Measurements from ENCODE around the gene EFCAB12. TPM values are rescaled to one million over a fixed set of nuclear protein-coding genes. Genes with fewer than 3 reads are reported as not detected.

Gene EFCAB12
- total and polyA plus RNA-seq, 10 of the 15 experiments (the other 5 are each of a cell fraction or from before 2014, with no cell fraction given): 0.02 to 0.85 (median 0.33) TPM

GRCh38 chr3:129462361-129462968 lies 34.0 kb upstream of the EFCAB12 start (continued):
- no peak for TF ChIP-seq SMARCA5 (IDR thresholded peaks at IDR 0.05)

- Histone ChIP-seq H3K79me2 (ENCODE audit: control insufficient read depth, insufficient read depth, low read length) (no peaks in the 10 kb centered on the region), H3K9ac (ENCODE audit: control insufficient read depth, insufficient read depth, low read length) (no peak overlapping the region), H4K20me1 (ENCODE audit: control insufficient read depth, insufficient read depth) (no peaks in the 10 kb centered on the region), H2AFZ (ENCODE audit: control insufficient read depth, low read depth, low read length) (no peak overlapping the region), H3K4me2 (ENCODE audit: control insufficient read depth, insufficient read depth) (no peak overlapping the region), H3K36me3 (ENCODE audit: control insufficient read depth in 2 of 2, insufficient read depth in 2 of 2, low read length in 1 of 2) (no peaks in the 10 kb centered on the region; a peak in 1 of 4 replicates), H3K4me3 (no peak overlapping the region), H3K27ac (ENCODE audit: control insufficient read depth, insufficient read depth) (no peak overlapping the region), H3K9me3 (replicated peaks; ENCODE audit: control insufficient read depth, insufficient read depth, low read length) (no peaks in the 10 kb centered on the region), H3K27me3 (replicated peaks in 1 of 2; ENCODE audit: control insufficient read depth in 2 of 2, insufficient read depth in 2 of 2, low read length in 1 of 2) (no peaks in the 10 kb centered on the region), H3K4me1 (ENCODE audit: control insufficient read depth, insufficient read depth, low read length) (peaks cover 12% of the 10 kb centered on the region)
- ChIA-PET RAD21 (ENCODE audit: unreplicated experiment) (interaction anchor here (0.9 kb wide), 1 partner anchor 491 kb away, joined by 3 read pairs; no protein-coding TSS in a partner anchor), CTCF (interaction anchor here (0.6 to 1.4 kb wide), 3 partner anchors 12 to 62 kb away, joined by 3 to 5 read pairs (median 4); no protein-coding TSS in a partner anchor), SMC1A (ENCODE audit: uncharacterized antibody, unreplicated experiment) (interaction anchor here (0.7 to 1.2 kb wide), 3 partner anchors 11 to 13 kb away, joined by 3 read pairs; no protein-coding TSS in a partner anchor), POLR2A (no interaction called here)
- intact Hi-C loops (cut with micrococcal nuclease; ENCODE audit: unreplicated experiment): no loop called here
- in situ Hi-C loops (cut with MboI): no loop called here
- 69% methylated on average over 6 of the region's 6 CpGs for WGBS (ENCODE audit: insufficient coverage, insufficient replicate concordance, low lambda C conversion rate, missing lambda C conversion rate)
- BruUV-seq (replicated peaks): no TSS peak
- peak; percentile 26; the same call in 2 of the 3 replicates for ATAC-seq
- no peak for FAIRE-seq
- DNase-seq (ENCODE audit: low read depth, low spot score): no peak
- TF ChIP-seq ZSCAN29 (IDR thresholded peaks at IDR 0.05): no peak
- no peak for TF ChIP-seq HDGF (IDR thresholded peaks at IDR 0.05)
- no peak for TF ChIP-seq EGR1 (IDR thresholded peaks at IDR 0.05; ENCODE audit: borderline replicate concordance in 1 of 2, low read depth in 2 of 2, low read length in 2 of 2)
- TF ChIP-seq SUZ12 (IDR thresholded peaks at IDR 0.05; ENCODE audit: unreplicated experiment): no peak
- no peak for TF ChIP-seq GATAD2B (conservative IDR thresholded peaks at IDR 0.05; ENCODE audit: low read depth)
- no peak for TF ChIP-seq RUNX3 (IDR thresholded peaks at IDR 0.05; ENCODE audit: low read length)
- TF ChIP-seq NFXL1 (IDR thresholded peaks at IDR 0.05; ENCODE audit: borderline replicate concordance): no peak
- TF ChIP-seq, protein P1, sequence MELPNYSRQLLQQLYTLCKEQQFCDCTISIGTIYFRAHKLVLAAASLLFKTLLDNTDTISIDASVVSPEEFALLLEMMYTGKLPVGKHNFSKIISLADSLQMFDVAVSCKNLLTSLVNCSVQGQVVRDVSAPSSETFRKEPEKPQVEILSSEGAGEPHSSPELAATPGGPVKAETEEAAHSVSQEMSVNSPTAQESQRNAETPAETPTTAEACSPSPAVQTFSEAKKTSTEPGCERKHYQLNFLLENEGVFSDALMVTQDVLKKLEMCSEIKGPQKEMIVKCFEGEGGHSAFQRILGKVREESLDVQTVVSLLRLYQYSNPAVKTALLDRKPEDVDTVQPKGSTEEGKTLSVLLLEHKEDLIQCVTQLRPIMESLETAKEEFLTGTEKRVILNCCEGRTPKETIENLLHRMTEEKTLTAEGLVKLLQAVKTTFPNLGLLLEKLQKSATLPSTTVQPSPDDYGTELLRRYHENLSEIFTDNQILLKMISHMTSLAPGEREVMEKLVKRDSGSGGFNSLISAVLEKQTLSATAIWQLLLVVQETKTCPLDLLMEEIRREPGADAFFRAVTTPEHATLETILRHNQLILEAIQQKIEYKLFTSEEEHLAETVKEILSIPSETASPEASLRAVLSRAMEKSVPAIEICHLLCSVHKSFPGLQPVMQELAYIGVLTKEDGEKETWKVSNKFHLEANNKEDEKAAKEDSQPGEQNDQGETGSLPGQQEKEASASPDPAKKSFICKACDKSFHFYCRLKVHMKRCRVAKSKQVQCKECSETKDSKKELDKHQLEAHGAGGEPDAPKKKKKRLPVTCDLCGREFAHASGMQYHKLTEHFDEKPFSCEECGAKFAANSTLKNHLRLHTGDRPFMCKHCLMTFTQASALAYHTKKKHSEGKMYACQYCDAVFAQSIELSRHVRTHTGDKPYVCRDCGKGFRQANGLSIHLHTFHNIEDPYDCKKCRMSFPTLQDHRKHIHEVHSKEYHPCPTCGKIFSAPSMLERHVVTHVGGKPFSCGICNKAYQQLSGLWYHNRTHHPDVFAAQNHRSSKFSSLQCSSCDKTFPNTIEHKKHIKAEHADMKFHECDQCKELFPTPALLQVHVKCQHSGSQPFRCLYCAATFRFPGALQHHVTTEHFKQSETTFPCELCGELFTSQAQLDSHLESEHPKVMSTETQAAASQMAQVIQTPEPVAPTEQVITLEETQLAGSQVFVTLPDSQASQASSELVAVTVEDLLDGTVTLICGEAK (IDR thresholded peaks at IDR 0.05; ENCODE audit: borderline replicate concordance): no peak
- TF ChIP-seq RB1 (IDR thresholded peaks at IDR 0.05; ENCODE audit: borderline replicate concordance): no peak
- TF ChIP-seq, protein P2, sequence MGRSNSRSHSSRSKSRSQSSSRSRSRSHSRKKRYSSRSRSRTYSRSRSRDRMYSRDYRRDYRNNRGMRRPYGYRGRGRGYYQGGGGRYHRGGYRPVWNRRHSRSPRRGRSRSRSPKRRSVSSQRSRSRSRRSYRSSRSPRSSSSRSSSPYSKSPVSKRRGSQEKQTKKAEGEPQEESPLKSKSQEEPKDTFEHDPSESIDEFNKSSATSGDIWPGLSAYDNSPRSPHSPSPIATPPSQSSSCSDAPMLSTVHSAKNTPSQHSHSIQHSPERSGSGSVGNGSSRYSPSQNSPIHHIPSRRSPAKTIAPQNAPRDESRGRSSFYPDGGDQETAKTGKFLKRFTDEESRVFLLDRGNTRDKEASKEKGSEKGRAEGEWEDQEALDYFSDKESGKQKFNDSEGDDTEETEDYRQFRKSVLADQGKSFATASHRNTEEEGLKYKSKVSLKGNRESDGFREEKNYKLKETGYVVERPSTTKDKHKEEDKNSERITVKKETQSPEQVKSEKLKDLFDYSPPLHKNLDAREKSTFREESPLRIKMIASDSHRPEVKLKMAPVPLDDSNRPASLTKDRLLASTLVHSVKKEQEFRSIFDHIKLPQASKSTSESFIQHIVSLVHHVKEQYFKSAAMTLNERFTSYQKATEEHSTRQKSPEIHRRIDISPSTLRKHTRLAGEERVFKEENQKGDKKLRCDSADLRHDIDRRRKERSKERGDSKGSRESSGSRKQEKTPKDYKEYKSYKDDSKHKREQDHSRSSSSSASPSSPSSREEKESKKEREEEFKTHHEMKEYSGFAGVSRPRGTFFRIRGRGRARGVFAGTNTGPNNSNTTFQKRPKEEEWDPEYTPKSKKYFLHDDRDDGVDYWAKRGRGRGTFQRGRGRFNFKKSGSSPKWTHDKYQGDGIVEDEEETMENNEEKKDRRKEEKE (IDR thresholded peaks at IDR 0.05): no peak
- no peak for TF ChIP-seq YBX1 (IDR thresholded peaks at IDR 0.05)
- TF ChIP-seq ZNF217 (IDR thresholded peaks at IDR 0.05): no peak
- TF ChIP-seq TCF12 (IDR thresholded peaks at IDR 0.05; ENCODE audit: low read depth, low read length): no peak
Observed at GRCh38 chr3:129461461-129462146, 33.2 kb upstream of the EFCAB12 start.

Data from GM12878 (cell line).